HG03097 (cell line): ENCODE results near the gene CEP85L.
A peak's percentile ranks its signal among the peaks of the same experiment; 100 is the strongest.

Experiments used
- ATAC-seq: cut with Tn5 transposase; IDR thresholded peaks from one replicate; pipeline ENCODE4 v1.9.1; 2021; ENCODE audit not compliant: unreplicated experiment, low FRiP score

The CEP85L gene

GRCh38 chr6:118651282-118652050 is at the start of gene CEP85L:
Gene CEP85L (minus strand): TSS chr6:118651591. CDS start chr6:118651269, 322 bp downstream.
- ATAC-seq: peak; percentile 90

GRCh38 chr6:118700531-118700930 is 49.1 kb upstream of the CEP85L start:
- no peak for ATAC-seq

GRCh38 chr6:118697554-118697953 is 46.2 kb upstream of the CEP85L start:
- no peak for ATAC-seq

- no peak for ATAC-seq
Observed at GRCh38 chr6:118696271-118696670, 44.9 kb upstream of the CEP85L start.

- no peak for ATAC-seq
Observed at GRCh38 chr6:118693562-118693961, 42.2 kb upstream of the CEP85L start.

GRCh38 chr6:118685823-118686449 is 34.5 kb upstream of the CEP85L start:
- no peak for ATAC-seq

- ATAC-seq: no peak
Observed at GRCh38 chr6:118683881-118684872, 32.8 kb upstream of the CEP85L start.

- ATAC-seq: no peak
Observed at GRCh38 chr6:118680452-118681095, 29.2 kb upstream of the CEP85L start.

- no peak for ATAC-seq
Observed at GRCh38 chr6:118679327-118679901, 28.0 kb upstream of the CEP85L start.

- ATAC-seq: no peak
Observed at GRCh38 chr6:118678866-118679265, 27.5 kb upstream of the CEP85L start.

GRCh38 chr6:118677193-118677592 is 25.8 kb upstream of the CEP85L start:
- no peak for ATAC-seq

GRCh38 chr6:118675225-118675624 is 23.8 kb upstream of the CEP85L start:
- no peak for ATAC-seq

- ATAC-seq: no peak
Observed at GRCh38 chr6:118674772-118675171, 23.4 kb upstream of the CEP85L start.

GRCh38 chr6:118672678-118673077 is 21.3 kb upstream of the CEP85L start:
- no peak for ATAC-seq

GRCh38 chr6:118669561-118669960 is 18.2 kb upstream of the CEP85L start:
- ATAC-seq: no peak

GRCh38 chr6:118668761-118669385 is 17.5 kb upstream of the CEP85L start:
- ATAC-seq: no peak

- no peak for ATAC-seq
Observed at GRCh38 chr6:118667988-118668387, 16.6 kb upstream of the CEP85L start.

GRCh38 chr6:118665011-118665410 is 13.6 kb upstream of the CEP85L start:
- no peak for ATAC-seq
